PC-9 (cell line): ENCODE data around the gene ZNF648. TPM values are rescaled to one million over a fixed set of nuclear protein-coding genes. Genes with fewer than 3 reads are reported as not detected.

Experiments
- BruUV-seq: library from RNA; stranded (reverse); fragments of 400-500 nt; replicated peaks from 2 replicates; lab custom pipeline; 2021; lab: Mats Ljungman, UMichigan
- CTCF ChIA-PET: fragments of 300-600 bp; sonication (Branson Sonifier 250); formaldehyde crosslinking; loops from one replicate; lab custom pipeline; 2022; ENCODE audit warnings: antibody characterized with exemption; lab: Charles Lee
- POLR2A ChIA-PET: fragments of 300-600 bp; sonication (Branson Sonifier 250); formaldehyde crosslinking; loops from one replicate; lab custom pipeline; 2022; ENCODE audit warnings: antibody characterized with exemption; ENCODE audit not compliant: unreplicated experiment; lab: Charles Lee
- DNase-seq, 2 experiments: peaks; one replicate each; pipeline versions ENCODE4 v3.0.0 to v3.0.0-alpha.2; 2015 to 2022; ENCODE audit warnings: mixed read lengths in 1 of 2
- H2AFZ ChIP-seq: fragments of 200-600 bp; sonication (generic); 2 replicates; pipeline ENCODE4 v1.8.1; 2017; ENCODE audit warnings: antibody characterized with exemption
- H3F3A ChIP-seq: fragments of 200-600 bp; sonication (generic); 2 replicates; pipeline ENCODE4 v1.8.1; 2017; ENCODE audit warnings: antibody characterized with exemption, mild to moderate bottlenecking, low read depth; ENCODE audit not compliant: insufficient read depth
- H3K27ac ChIP-seq: fragments of 200-600 bp; sonication (generic); 2 replicates; pipeline ENCODE4 v1.6.1; 2016; ENCODE audit warnings: mixed run types
- H3K27me3 ChIP-seq: fragments of 200-600 bp; sonication (generic); 2 replicates; pipeline ENCODE4 v1.6.1; 2016; ENCODE audit warnings: low read depth, mixed run types; ENCODE audit not compliant: insufficient read depth
- H3K36me3 ChIP-seq: fragments of 200-600 bp; sonication (generic); 2 replicates; pipeline ENCODE4 v1.6.1; 2016; ENCODE audit warnings: low read depth, mixed run types
- H3K4me1 ChIP-seq: fragments of 200-600 bp; sonication (generic); replicated peaks from 2 replicates; pipeline ENCODE4 v1.6.1; 2016; ENCODE audit warnings: mixed run types; ENCODE audit not compliant: insufficient read depth
- H3K4me2 ChIP-seq: fragments of 200-600 bp; sonication (generic); 2 replicates; pipeline ENCODE4 v1.6.1; 2017; ENCODE audit warnings: mixed run types
- H3K4me3 ChIP-seq: fragments of 200-600 bp; sonication (generic); 2 replicates; pipeline ENCODE4 v1.6.1; 2016; ENCODE audit warnings: mixed run types
- H3K79me2 ChIP-seq: fragments of 200-600 bp; sonication (generic); 2 replicates; pipeline ENCODE4 v1.6.1; 2017; ENCODE audit warnings: low read depth, mixed run types
- H3K9me2 ChIP-seq: fragments of 200-600 bp; sonication (generic); 2 replicates; pipeline ENCODE4 v1.8.1; 2017; ENCODE audit warnings: mild to moderate bottlenecking; ENCODE audit not compliant: insufficient read depth
- H3K9me3 ChIP-seq: fragments of 200-600 bp; sonication (generic); 2 replicates; pipeline ENCODE4 v1.8.1; 2016; ENCODE audit warnings: low read depth; ENCODE audit not compliant: insufficient read depth
- H4K20me1 ChIP-seq: fragments of 200-600 bp; sonication (generic); 2 replicates; pipeline ENCODE4 v1.8.1; 2017; ENCODE audit not compliant: insufficient read depth
- EZH2 ChIP-seq: fragments of 200-600 bp; sonication (generic); IDR thresholded peaks from 2 replicates; pipeline ENCODE4 v1.8.0; 2017; ENCODE audit warnings: antibody characterized with exemption, low read depth
- intact Hi-C: fragments of 100-400 bp; cut with micrococcal nuclease; formaldehyde crosslinking; loops from one replicate; pipeline ENCODE4 v1.10.0; 2022; ENCODE audit not compliant: unreplicated experiment
- total RNA-seq: library from RNA; stranded (reverse); gene quantifications from 2 replicates; pipeline ENCODE4 v1.2.3, GENCODE V29; 2021
- TF ChIP-seq, protein P1 (sequence below): fragments of 200-600 bp; sonication (generic); conservative IDR thresholded peaks from 2 replicates; pipeline ENCODE4 v1.6.1; 2017; ENCODE audit warnings: mixed run types, antibody characterized with exemption, mild to moderate bottlenecking, moderate library complexity

ZNF648 gene
- total RNA-seq, 1 experiment from 2014 or later: not detected

DNA sequence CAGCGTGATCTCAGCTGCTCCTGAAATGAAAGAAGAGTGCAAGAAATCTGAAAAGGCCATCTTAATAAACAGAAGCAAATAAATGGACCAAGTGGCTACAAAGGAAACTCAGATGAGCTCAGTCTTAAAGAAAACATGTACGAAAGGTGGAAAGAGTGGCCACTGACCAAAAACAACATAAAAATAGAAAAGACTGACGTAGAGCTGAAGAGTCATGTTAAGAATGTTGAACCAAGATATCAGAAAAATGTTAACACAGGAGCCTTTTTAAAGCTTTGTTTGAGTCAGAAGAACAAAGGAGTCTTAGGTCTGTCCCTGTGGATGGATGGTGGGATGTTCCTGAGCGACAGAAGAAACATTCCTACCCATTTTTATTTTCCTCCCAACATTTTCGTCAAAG, 30.8 kb upstream of the ZNF648 start:
- Histone ChIP-seq H3K27me3 (no peaks in the 10 kb centered on the region), H3K9me2 (no peaks in the 10 kb centered on the region), H3K79me2 (no peaks in the 10 kb centered on the region), H3K4me3 (no peak overlapping the region), H4K20me1 (no peaks in the 10 kb centered on the region), H3K36me3 (no peaks in the 10 kb centered on the region), H3F3A (peaks cover 12% of the 10 kb centered on the region; the same call in 1 of the 2 replicates), H3K9me3 (no peaks in the 10 kb centered on the region), H3K27ac (no peak overlapping the region), H3K4me2 (no peak overlapping the region), H2AFZ (no peak overlapping the region), H3K4me1 (peaks cover 13% of the 10 kb centered on the region)
- no TSS peak for BruUV-seq
- TF ChIP-seq, protein P1, sequence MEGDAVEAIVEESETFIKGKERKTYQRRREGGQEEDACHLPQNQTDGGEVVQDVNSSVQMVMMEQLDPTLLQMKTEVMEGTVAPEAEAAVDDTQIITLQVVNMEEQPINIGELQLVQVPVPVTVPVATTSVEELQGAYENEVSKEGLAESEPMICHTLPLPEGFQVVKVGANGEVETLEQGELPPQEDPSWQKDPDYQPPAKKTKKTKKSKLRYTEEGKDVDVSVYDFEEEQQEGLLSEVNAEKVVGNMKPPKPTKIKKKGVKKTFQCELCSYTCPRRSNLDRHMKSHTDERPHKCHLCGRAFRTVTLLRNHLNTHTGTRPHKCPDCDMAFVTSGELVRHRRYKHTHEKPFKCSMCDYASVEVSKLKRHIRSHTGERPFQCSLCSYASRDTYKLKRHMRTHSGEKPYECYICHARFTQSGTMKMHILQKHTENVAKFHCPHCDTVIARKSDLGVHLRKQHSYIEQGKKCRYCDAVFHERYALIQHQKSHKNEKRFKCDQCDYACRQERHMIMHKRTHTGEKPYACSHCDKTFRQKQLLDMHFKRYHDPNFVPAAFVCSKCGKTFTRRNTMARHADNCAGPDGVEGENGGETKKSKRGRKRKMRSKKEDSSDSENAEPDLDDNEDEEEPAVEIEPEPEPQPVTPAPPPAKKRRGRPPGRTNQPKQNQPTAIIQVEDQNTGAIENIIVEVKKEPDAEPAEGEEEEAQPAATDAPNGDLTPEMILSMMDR: no peak
- TF ChIP-seq EZH2: no peak
- POLR2A ChIA-PET: interaction anchor here (0.6 kb wide), 1 partner anchor 89 kb away, joined by 6 read pairs; no protein-coding TSS in a partner anchor
- no peak for DNase-seq
- intact Hi-C loops: no loop called here
- CTCF ChIA-PET: no interaction called here

GRCh38 chr1:182091083-182091482, 29.6 kb upstream of the ZNF648 start:
- Histone ChIP-seq H3K4me2 (no peak overlapping the region), H3F3A (peaks cover 14% of the 10 kb centered on the region; the same call in 1 of the 2 replicates), H3K4me1 (peaks cover 18% of the 10 kb centered on the region), H3K36me3 (no peaks in the 10 kb centered on the region), H3K27ac (no peak overlapping the region), H4K20me1 (no peaks in the 10 kb centered on the region), H3K9me3 (no peaks in the 10 kb centered on the region), H3K27me3 (no peaks in the 10 kb centered on the region), H3K9me2 (no peaks in the 10 kb centered on the region), H3K79me2 (no peaks in the 10 kb centered on the region), H3K4me3 (no peak overlapping the region), H2AFZ (no peak overlapping the region)
- DNase-seq: no peak
- no peak for TF ChIP-seq EZH2
- TF ChIP-seq, protein P1: no peak
- BruUV-seq: no TSS peak
- ChIA-PET CTCF (no interaction called here), POLR2A (no interaction called here)
- intact Hi-C loops: no loop called here

DNA sequence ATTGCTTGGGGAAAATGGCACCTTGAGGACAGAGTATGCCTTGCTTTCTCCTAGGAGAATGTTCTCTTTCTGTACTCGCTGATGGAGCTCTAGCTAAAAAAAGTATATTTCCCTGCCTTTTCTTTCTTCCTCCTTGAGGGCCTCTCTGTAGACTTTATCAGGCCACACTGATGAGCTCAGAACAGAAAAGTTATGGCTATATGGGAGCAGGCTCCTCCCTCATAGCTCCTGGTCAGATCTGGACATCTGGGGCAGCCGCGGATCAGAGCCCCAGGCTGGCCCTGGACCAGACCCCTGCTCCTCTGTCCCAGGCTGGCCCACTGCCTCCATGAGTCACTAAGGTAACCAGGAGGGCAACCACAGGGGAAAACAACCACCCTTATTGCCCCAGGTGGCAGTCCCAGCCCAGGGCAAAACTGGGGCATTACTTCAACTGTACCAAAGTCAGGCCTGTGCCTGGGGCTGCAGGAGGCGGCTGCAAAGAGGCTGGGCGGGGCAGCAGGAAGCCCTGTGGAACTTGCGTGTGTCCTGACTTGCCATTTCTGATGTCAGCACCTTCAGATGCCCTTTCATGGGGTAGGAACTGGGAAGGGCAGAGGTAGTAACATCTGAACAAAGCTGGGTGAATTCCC, 26.3 kb upstream of the ZNF648 start:
- Histone ChIP-seq H3K27me3 (no peaks in the 10 kb centered on the region), H3K9me2 (no peaks in the 10 kb centered on the region), H3K4me1 (peaks cover 30% of the 10 kb centered on the region), H4K20me1 (no peaks in the 10 kb centered on the region), H3K9me3 (no peaks in the 10 kb centered on the region), H3K79me2 (no peaks in the 10 kb centered on the region), H3K36me3 (no peaks in the 10 kb centered on the region), H2AFZ (no peak overlapping the region), H3K4me2 (peak overlapping the region; percentile 19), H3K4me3 (no peak overlapping the region), H3K27ac (no peak overlapping the region), H3F3A (peaks cover 21% of the 10 kb centered on the region; the same call in 1 of the 2 replicates)
- TF ChIP-seq, protein P1: no peak
- no peak for TF ChIP-seq EZH2
- BruUV-seq: no TSS peak
- POLR2A ChIA-PET: interaction anchor here (0.5 to 1.4 kb wide), 6 partner anchors 53 to 885 kb away, joined by 3 to 35 read pairs (median 5); partner anchors contain the start of gene GLUL
- CTCF ChIA-PET: interaction anchor here (0.5 to 2.3 kb wide), 8 partner anchors 14 to 695 kb away, joined by 3 to 16 read pairs (median 6); partner anchors contain the start of gene GLUL
- intact Hi-C loops: loop anchor here (1.0 to 10.0 kb wide), 5 partner anchors 13 to 1187 kb away; partner anchors contain the start of gene GLUL
- peak; percentile 71 to 90 for DNase-seq
